Head of caudate nucleus (tissue), 42 donors: ENCODE results near the gene KRTAP10-6.

Source experiments
- DNase-seq, 42 donors: peaks; one replicate each; pipeline versions ENCODE4 v3.0.0 to v3.0.0-alpha.2; 2020 to 2021; ENCODE audit warnings: mixed read lengths in 7 of 42
- intact Hi-C: fragments of 100-400 bp; cut with DNase I; formaldehyde crosslinking; loops from one replicate; pipeline ENCODE4 v1.15.0; 2022

The KRTAP10-6 gene

DNA sequence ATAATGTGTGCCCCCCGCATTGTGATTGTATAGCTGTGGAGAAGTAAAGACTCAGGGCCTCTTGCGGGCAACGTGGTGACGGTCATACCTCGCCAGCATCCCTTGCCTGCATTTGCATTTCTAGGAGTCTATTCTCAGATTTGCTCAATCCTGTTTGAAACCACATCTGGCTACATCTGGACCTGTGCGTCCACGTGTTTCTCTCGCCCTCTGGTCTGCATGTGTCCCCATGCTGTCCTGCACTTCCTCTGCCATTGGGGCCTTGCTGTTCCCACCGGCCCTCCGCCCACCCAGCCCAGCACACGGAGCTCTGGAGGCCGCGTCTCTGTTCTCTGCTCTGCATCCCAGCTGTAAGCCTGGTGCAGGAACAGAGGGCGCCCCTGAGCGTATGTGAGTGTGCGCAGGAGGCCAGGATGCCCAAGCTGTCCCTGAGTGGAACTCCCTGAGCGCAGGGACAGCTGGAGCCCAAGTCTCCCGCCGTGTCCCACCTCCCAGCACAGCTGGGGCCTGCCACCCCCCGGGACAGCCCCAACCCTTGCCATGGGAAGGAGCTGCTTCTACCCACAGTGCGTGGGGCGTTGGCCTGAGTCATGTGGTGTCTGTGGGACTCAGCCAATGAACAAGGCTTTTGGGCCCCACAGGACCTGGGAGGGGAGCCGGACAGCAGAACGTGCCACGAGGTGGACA is 42.6 kb downstream of the KRTAP10-6 start:
- peak in 8 of 42 donors; percentile 7 to 30 (median 12) for DNase-seq
- intact Hi-C loops = no loop called here

DNA sequence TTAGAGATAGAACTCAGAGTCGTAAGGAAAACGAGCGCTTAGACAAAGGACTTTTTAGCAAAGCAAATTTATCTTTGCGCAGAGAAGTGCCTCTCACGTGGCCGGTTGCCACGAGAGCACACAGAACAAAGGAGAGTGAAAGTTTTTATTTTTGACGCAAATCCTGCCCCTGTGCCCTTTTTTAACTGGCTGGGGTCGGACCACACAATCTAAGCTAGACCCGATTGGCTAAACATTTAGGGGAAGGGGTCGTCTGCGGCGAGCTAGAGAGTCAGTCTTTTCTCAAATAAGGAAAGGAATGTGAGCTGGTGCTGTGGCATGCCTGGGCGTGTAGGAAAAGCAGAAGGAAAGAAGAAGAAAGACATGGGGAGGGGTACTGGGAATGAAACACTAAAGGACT is 43.4 kb downstream of the KRTAP10-6 start:
- intact Hi-C loops = no loop called here
- DNase-seq = peak in 4 of 42 donors; percentile 6 to 20 (median 12)

DNA sequence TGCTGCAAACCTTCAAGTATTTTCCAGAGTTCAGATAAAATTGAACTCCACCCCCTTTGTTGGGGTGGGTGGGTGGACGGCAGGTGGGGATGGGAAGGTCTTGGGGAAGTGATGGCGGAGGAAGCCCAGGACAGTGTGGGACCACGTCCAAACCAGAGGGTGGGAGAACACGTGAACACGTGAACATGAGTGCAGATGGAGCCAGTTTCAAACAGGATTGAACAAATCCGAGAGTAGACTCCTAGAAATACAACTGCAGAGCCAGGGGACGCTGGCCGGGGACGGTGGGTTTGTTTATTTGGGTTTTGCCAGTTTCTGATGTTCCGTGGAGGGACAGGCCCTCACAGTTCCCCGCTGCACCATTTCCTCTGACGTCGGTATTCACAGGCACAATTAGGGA is 43.9 kb downstream of the KRTAP10-6 start:
- intact Hi-C loops = no loop called here
- DNase-seq = peak in 3 of 42 donors; percentile 1 to 22 (median 4)

DNA sequence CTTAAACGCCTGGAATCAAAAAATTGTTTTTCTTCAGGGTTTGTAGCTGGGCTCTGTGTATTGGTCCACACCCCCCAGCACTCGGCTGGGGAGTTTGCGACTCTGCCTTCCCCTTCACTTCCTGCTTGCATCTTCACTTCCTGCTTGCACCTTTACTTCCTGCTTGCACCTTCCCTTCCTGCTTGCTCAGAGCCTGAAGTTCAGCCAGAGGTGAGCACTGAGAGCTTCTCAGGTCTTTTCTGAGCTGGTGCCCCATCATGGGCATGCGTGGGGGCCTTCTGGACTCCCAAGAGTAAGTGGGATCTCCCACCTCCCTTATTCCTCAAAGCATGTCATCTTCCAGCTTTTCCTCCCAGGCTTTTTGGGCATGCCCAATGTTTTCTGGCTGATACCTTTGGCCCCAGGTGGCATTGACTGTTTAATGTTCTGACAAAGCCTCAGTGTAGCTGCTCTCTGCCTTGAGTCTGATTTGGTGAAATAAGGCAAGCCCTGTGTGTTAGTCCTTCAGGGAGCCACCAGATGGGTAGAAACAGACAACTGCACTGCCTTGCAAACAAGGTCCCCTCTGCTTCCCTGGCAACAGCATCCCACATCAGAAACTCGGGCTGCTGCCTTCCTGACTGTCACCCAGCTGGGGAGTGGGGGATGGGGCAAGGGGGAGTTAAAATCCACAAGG is 44.5 kb downstream of the KRTAP10-6 start:
- peak in 5 of 42 donors; percentile 1 to 21 (median 5) for DNase-seq

DNA sequence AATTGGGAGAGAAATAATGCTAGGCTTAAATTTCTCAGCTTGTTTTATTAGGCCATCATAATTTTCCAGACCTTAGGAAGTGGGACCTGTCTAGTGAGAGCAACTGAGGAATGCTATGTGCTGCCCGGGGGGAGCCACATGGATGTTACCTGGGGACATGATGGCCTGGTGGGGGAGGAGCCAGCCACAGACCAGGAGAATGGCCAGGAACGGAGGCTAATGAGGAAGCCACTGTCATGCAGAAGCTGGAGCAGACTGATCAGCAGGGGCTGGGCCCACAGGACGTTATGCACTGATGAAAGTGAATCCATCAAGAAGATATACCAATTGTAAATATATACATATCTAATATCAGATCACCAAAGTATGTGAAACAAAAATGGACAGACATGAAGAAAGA is 47.7 kb downstream of the KRTAP10-6 start:
- intact Hi-C loops = no loop called here
- DNase-seq = peak in 3 of 42 donors; percentile 1 to 6 (median 1)

More for the DNA sequence above, 44.5 kb downstream of the KRTAP10-6 start:
- intact Hi-C loops = no loop called here

DNA sequence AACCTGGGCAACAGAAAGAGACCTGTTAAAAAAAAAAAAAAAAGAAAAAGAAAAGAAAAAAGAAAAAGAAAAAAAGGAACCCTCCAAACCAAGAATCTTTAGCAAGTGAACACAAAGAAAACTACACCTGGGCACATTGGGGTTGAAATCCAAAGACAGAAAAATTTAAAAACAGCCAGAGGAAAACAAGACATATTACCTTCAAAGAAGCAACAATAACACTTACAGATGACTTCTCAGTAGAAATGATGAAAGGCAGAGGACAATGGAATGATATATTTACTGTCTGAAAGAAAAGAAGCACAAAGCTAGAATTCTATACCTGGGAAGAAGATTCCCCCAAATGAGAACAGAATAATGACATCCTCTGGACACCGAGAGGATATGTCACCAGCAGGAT is 49.6 kb downstream of the KRTAP10-6 start:
- intact Hi-C loops = no loop called here
- DNase-seq = no peak
